HCT116 (cell line): Measurements from ENCODE around the gene ACTL10. TPM values are rescaled to one million over a fixed set of nuclear protein-coding genes. Genes with fewer than 3 reads are reported as not detected.

Source experiments
- ATAC-seq: fragments of 200-7000 bp; cut with Tn5 transposase; 2 replicates; pipeline ENCODE4 v1.9.1; 2020; ENCODE audit warnings: mild to moderate bottlenecking, moderate library complexity
- BruUV-seq: library from RNA; stranded (reverse); fragments of 400-500 nt; replicated peaks from 2 replicates; lab custom pipeline; 2021; lab: Mats Ljungman, UMichigan
- CTCF ChIA-PET: fragments of 300-600 bp; sonication (Branson Sonifier 250); formaldehyde crosslinking; loops from one replicate; lab custom pipeline; 2021; ENCODE audit warnings: antibody characterized with exemption; lab: Charles Lee
- POLR2A ChIA-PET: fragments of 300-600, 350-600 bp; sonication (Branson Sonifier 250); formaldehyde crosslinking; loops from one replicate; lab custom pipeline; 2021; ENCODE audit warnings: antibody characterized with exemption; lab: Charles Lee
- RAD21 ChIA-PET, 2 experiments: fragments of 300-600 bp; sonication (Branson Sonifier 250); formaldehyde crosslinking; loops; one replicate each; lab custom pipeline; 2023; ENCODE audit warnings: low total read pairs in 2 of 2; ENCODE audit not compliant: uncharacterized antibody in 2 of 2, unreplicated experiment in 2 of 2, low non-redundant PET in 1 of 2; lab: Charles Lee
- DNase-seq: peaks from one replicate; pipeline ENCODE4 v3.0.0-alpha.2; 2010; ENCODE audit warnings: low read depth, low spot score
- H2AFZ ChIP-seq: fragments of 200-600 bp; shearing (Covaris generic), sonication (generic); 2 replicates; pipeline ENCODE4 v1.6.1; 2017; ENCODE audit warnings: low read depth, mixed run types, mixed read lengths, antibody characterized with exemption, low read length; ENCODE audit not compliant: poor library complexity, severe bottlenecking
- H3K27ac ChIP-seq: 2 replicates; pipeline ENCODE4 v1.5.1; 2012; ENCODE audit warnings: low read depth, low read length
- H3K27me3 ChIP-seq: fragments of 200-600 bp; sonication (generic); 2 replicates; pipeline ENCODE4 v1.6.1; 2016; ENCODE audit warnings: mixed run types, low read length, mixed read lengths; ENCODE audit not compliant: insufficient read depth
- H3K36me3 ChIP-seq, 2 experiments: fragments of 200-500 bp in 1 of 2; fragments of 200-600 bp in 1 of 2; sonication (Bioruptor generic) in 1 of 2; sonication (generic) in 1 of 2; 2 replicates each; pipeline versions ENCODE4 v1.5.1 to v1.6.1; 2014 to 2016; ENCODE audit warnings: low read length in 2 of 2, inconsistent platforms in 1 of 2, mixed read lengths in 1 of 2, mixed run types in 1 of 2; ENCODE audit not compliant: insufficient read depth in 2 of 2, control insufficient read depth in 1 of 2
- H3K4me1 ChIP-seq, 2 experiments: fragments of 200-600 bp in 1 of 2; sonication (generic) in 1 of 2; 2 replicates each; pipeline versions ENCODE4 v1.5.1 to v1.6.1; 2012 to 2017; ENCODE audit warnings: low read length in 2 of 2, inconsistent platforms in 1 of 2, mild to moderate bottlenecking in 1 of 2, mixed read lengths in 1 of 2, mixed run types in 1 of 2, moderate library complexity in 1 of 2; ENCODE audit not compliant: insufficient read depth in 2 of 2, control insufficient read depth in 1 of 2
- H3K4me2 ChIP-seq: fragments of 200-600 bp; sonication (generic); 2 replicates; pipeline ENCODE4 v1.6.1; 2017; ENCODE audit warnings: mixed run types, low read length, mixed read lengths
- H3K4me3 ChIP-seq, 2 experiments: fragments of 200-600 bp in 1 of 2; sonication (generic) in 1 of 2; replicated peaks in 1 of 2; 2 replicates each; pipeline ENCODE4 v1.5.1; 2011 to 2016; ENCODE audit warnings: low read length in 2 of 2, control low read depth in 1 of 2, low read depth in 1 of 2, mild to moderate bottlenecking in 1 of 2, mixed read lengths in 1 of 2, mixed run types in 1 of 2
- H3K79me2 ChIP-seq: fragments of 200-600 bp; sonication (generic); 2 replicates; pipeline ENCODE4 v1.6.1; 2017; ENCODE audit warnings: mild to moderate bottlenecking, mixed run types, low read length, moderate library complexity, mixed read lengths; ENCODE audit not compliant: insufficient read depth
- H3K9ac ChIP-seq: fragments of 200-600 bp; sonication (generic); 2 replicates; pipeline ENCODE4 v1.6.1; 2016; ENCODE audit warnings: low read length, mixed read lengths
- H3K9me2 ChIP-seq: fragments of 200-600 bp; sonication (generic), shearing (Covaris generic); 2 replicates; pipeline ENCODE4 v1.6.1; 2017; ENCODE audit warnings: mixed run types, mild to moderate bottlenecking, moderate library complexity; ENCODE audit not compliant: insufficient read depth
- H3K9me3 ChIP-seq, 2 experiments: fragments of 200-500 bp in 1 of 2; fragments of 200-600 bp in 1 of 2; sonication (Bioruptor generic) in 1 of 2; sonication (generic) in 1 of 2; 2 replicates each; pipeline ENCODE4 v1.6.1; 2014 to 2017; ENCODE audit warnings: low read length in 2 of 2, mixed read lengths in 2 of 2, inconsistent platforms in 1 of 2, low read depth in 1 of 2, mild to moderate bottlenecking in 1 of 2, mixed run types in 1 of 2, moderate library complexity in 1 of 2; ENCODE audit not compliant: control insufficient read depth in 1 of 2, insufficient read depth in 1 of 2
- H4K20me1 ChIP-seq: fragments of 200-600 bp; sonication (generic), shearing (Covaris generic); 2 replicates; pipeline ENCODE4 v1.6.1; 2017; ENCODE audit warnings: mixed run types, mild to moderate bottlenecking, moderate library complexity; ENCODE audit not compliant: insufficient read depth
- CBX3 ChIP-seq: IDR thresholded peaks from 2 replicates; pipeline ENCODE4 v1.6.1; 2012; ENCODE audit warnings: low read depth
- ELF1 ChIP-seq: IDR thresholded peaks from 2 replicates; pipeline ENCODE4 v1.6.1; 2012; ENCODE audit warnings: low read depth, borderline replicate concordance
- EZH2phosphoT487 ChIP-seq: fragments of 200-600 bp; IDR thresholded peaks from 2 replicates; pipeline ENCODE4 v1.6.1; 2018; ENCODE audit warnings: antibody characterized with exemption, borderline replicate concordance
- RAD21 ChIP-seq: IDR thresholded peaks from 2 replicates; pipeline ENCODE4 v1.6.1; 2012; ENCODE audit warnings: low read depth, mild to moderate bottlenecking
- SP1 ChIP-seq: IDR thresholded peaks from 2 replicates; pipeline ENCODE4 v1.6.1; 2012; ENCODE audit warnings: low read depth
- SRF ChIP-seq: IDR thresholded peaks from 2 replicates; pipeline ENCODE4 v1.6.1; 2012; ENCODE audit warnings: low read depth
- TCF7L2 ChIP-seq: IDR thresholded peaks from 2 replicates; pipeline ENCODE4 v1.7.0; 2011; ENCODE audit warnings: borderline replicate concordance, inconsistent platforms; ENCODE audit not compliant: insufficient read depth, insufficient read length; ENCODE audit errors: extremely low read depth
- YY1 ChIP-seq: IDR thresholded peaks from 2 replicates; pipeline ENCODE4 v1.6.1; 2011; ENCODE audit warnings: low read length, low read depth, moderate library complexity, mild to moderate bottlenecking; ENCODE audit not compliant: insufficient replicate concordance; ENCODE audit errors: extremely low read depth
- ZFX ChIP-seq: fragments of 450-650 bp; IDR thresholded peaks from 2 replicates; pipeline ENCODE4 v1.6.1; 2017
- ZNF274 ChIP-seq: fragments of 200-500 bp; sonication (Bioruptor generic); IDR thresholded peaks from 2 replicates; pipeline ENCODE4 v1.6.1; 2014; ENCODE audit warnings: mild to moderate bottlenecking, low read depth, low read length, inconsistent platforms
- intact Hi-C: fragments of 100-400 bp; cut with micrococcal nuclease; formaldehyde crosslinking; loops from 2 replicates; pipeline ENCODE4 v1.10.0; 2022
- total RNA-seq: library from RNA; stranded (reverse); gene quantifications from one replicate; pipeline ENCODE4 v1.2.1, GENCODE V29; 2021; ENCODE audit not compliant: unreplicated experiment
- TF ChIP-seq, protein P1 (sequence below): IDR thresholded peaks from 2 replicates; pipeline ENCODE4 v1.6.1; 2012
- TF ChIP-seq, protein P2 (sequence below): IDR thresholded peaks from 2 replicates; pipeline ENCODE4 v1.6.1; 2012
- TF ChIP-seq, protein P3 (sequence below), 3 experiments: fragments of 200-600 bp in 1 of 3; sonication (generic) in 1 of 3; IDR thresholded peaks in 2 of 3; conservative IDR thresholded peaks in 1 of 3; 2 replicates each; pipeline ENCODE4 v1.5.1; 2012 to 2017; ENCODE audit warnings: low read depth in 2 of 3, low read length in 2 of 3, antibody characterized with exemption in 1 of 3, borderline replicate concordance in 1 of 3, control low read depth in 1 of 3, mild to moderate bottlenecking in 1 of 3, mixed read lengths in 1 of 3, mixed run types in 1 of 3, moderate library complexity in 1 of 3; ENCODE audit not compliant: insufficient read depth in 1 of 3

ACTL10 gene
- total RNA-seq, 1 experiment from 2014 or later = 0.22 TPM

DNA sequence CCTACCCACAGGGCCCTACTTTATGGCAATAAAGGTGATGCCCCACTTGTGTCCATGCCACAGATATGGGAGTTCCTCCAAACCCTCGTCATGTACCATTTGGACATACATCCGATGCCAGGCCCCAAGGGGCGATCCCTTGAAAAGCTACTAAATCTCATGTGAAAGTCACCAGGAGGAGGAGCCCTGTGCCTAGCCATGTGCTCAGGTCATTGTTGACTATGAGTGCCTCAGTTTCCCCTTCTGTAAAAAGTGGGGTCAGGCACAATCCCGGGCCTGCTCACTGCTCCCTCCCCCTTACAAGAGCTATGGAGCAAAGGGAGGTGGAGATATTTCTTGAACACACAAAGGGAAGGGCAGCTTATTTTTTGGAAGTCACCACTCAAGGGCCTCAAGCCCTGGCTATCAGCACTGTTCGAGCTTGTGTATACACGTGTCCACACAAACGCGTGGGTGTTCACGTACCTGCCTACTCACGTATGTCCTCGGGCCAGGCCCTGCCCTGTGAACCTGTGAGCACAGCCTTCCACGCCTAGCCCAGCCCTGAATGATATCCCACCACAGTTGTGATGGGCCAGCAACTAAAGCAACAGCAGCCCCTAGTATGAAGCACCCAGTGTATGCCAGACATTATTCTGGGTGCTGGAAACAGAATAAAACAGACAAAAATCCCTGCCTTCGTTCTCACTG lies 1.9 kb downstream of the ACTL10 start:
- ChIA-PET CTCF (interaction anchor here (0.7 to 0.9 kb wide), 3 partner anchors 11 to 211 kb away, joined by 3 to 4 read pairs (median 3); no protein-coding TSS in a partner anchor), POLR2A (no interaction called here), RAD21 (interaction anchor here (0.6 to 1.1 kb wide), 2 partner anchors 267 to 440 kb away, joined by 3 to 4 read pairs; partner anchors contain the start of gene CDK5RAP1 (in 1 of the 2))
- intact Hi-C loops = loop anchor here (5.0 kb wide), 1 partner anchor 211 kb away; no protein-coding TSS in a partner anchor
- Histone ChIP-seq H3K9me2 (no peaks in the 10 kb centered on the region), H3K36me3 (peaks cover 10 to 23% of the 10 kb centered on the region in 2 experiments; a peak in 3 of 4 replicates), H3K9ac (no peak overlapping the region), H4K20me1 (no peaks in the 10 kb centered on the region), H3K9me3 (no peaks in the 10 kb centered on the region), H3K4me3 (no peak overlapping the region), H3K4me2 (no peak overlapping the region), H3K79me2 (peaks cover 22% of the 10 kb centered on the region; the same call in 1 of the 2 replicates), H3K27ac (no peak overlapping the region), H3K4me1 (peaks cover 16 to 26% of the 10 kb centered on the region in 2 experiments), H2AFZ (no peak overlapping the region), H3K27me3 (no peaks in the 10 kb centered on the region)
- ATAC-seq (no peak), DNase-seq (no peak)
- BruUV-seq = no TSS peak
- TF ChIP-seq ZNF274 (no peak), CBX3 (no peak), SRF (no peak), ELF1 (no peak), ZFX (no peak), SP1 (no peak), RAD21 (no peak), YY1 (no peak), EZH2phosphoT487 (no peak), TCF7L2 (no peak)
- TF ChIP-seq, protein P1, sequence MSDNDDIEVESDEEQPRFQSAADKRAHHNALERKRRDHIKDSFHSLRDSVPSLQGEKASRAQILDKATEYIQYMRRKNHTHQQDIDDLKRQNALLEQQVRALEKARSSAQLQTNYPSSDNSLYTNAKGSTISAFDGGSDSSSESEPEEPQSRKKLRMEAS = no peak
- TF ChIP-seq, protein P2, sequence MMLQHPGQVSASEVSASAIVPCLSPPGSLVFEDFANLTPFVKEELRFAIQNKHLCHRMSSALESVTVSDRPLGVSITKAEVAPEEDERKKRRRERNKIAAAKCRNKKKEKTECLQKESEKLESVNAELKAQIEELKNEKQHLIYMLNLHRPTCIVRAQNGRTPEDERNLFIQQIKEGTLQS = no peak
- TF ChIP-seq, protein P3, sequence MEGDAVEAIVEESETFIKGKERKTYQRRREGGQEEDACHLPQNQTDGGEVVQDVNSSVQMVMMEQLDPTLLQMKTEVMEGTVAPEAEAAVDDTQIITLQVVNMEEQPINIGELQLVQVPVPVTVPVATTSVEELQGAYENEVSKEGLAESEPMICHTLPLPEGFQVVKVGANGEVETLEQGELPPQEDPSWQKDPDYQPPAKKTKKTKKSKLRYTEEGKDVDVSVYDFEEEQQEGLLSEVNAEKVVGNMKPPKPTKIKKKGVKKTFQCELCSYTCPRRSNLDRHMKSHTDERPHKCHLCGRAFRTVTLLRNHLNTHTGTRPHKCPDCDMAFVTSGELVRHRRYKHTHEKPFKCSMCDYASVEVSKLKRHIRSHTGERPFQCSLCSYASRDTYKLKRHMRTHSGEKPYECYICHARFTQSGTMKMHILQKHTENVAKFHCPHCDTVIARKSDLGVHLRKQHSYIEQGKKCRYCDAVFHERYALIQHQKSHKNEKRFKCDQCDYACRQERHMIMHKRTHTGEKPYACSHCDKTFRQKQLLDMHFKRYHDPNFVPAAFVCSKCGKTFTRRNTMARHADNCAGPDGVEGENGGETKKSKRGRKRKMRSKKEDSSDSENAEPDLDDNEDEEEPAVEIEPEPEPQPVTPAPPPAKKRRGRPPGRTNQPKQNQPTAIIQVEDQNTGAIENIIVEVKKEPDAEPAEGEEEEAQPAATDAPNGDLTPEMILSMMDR (IDR thresholded peaks at IDR 0.05 in 2 of 3, conservative IDR thresholded peaks at IDR 0.05 in 1 of 3; ENCODE audit: borderline replicate concordance in 1 of 3, insufficient read depth in 1 of 3, low read depth in 2 of 3, low read length in 2 of 3) = no peak
